GM23338 (cell line): ENCODE results near the gene BORCS8. TPM values are rescaled to one million over a fixed set of nuclear protein-coding genes. Genes with fewer than 3 reads are reported as not detected.

Source experiments
- ATAC-seq: fragments of 200-7000 bp; cut with Tn5 transposase; 3 replicates; pipeline ENCODE4 v1.9.1; 2020
- DNase-seq: peaks from one replicate; pipeline ENCODE4 v3.0.0-alpha.2; 2015; ENCODE audit warnings: low spot score
- H2AFZ ChIP-seq: fragments of 200-600 bp; sonication (generic); 2 replicates; pipeline ENCODE4 v1.8.0; 2016; ENCODE audit warnings: antibody characterized with exemption, mild to moderate bottlenecking, moderate library complexity
- H3F3A ChIP-seq: fragments of 200-600 bp; sonication (generic); replicated peaks from 2 replicates; pipeline ENCODE4 v1.8.0; 2017; ENCODE audit warnings: antibody characterized with exemption, mixed run types, low read depth
- H3K27ac ChIP-seq: fragments of 200-600 bp; sonication (generic); 2 replicates; pipeline ENCODE4 v1.6.1; 2016; ENCODE audit warnings: low read depth
- H3K27me3 ChIP-seq: fragments of 200-600 bp; sonication (generic); 2 replicates; pipeline ENCODE4 v1.8.0; 2016; ENCODE audit warnings: mild to moderate bottlenecking, mixed run types, moderate library complexity; ENCODE audit not compliant: insufficient read depth
- H3K36me3 ChIP-seq: fragments of 200-600 bp; sonication (generic); 2 replicates; pipeline ENCODE4 v1.8.0; 2016; ENCODE audit warnings: mild to moderate bottlenecking; ENCODE audit not compliant: insufficient read depth
- H3K4me1 ChIP-seq: fragments of 200-600 bp; sonication (generic); 2 replicates; pipeline ENCODE4 v1.8.0; 2016; ENCODE audit warnings: mild to moderate bottlenecking, moderate library complexity; ENCODE audit not compliant: insufficient read depth
- H3K4me2 ChIP-seq: fragments of 200-600 bp; sonication (generic); 2 replicates; pipeline ENCODE4 v1.7.1; 2017; ENCODE audit warnings: mixed run types
- H3K4me3 ChIP-seq: fragments of 200-600 bp; sonication (generic); 2 replicates; pipeline ENCODE4 v1.6.1; 2016; ENCODE audit warnings: mixed run types
- H3K79me2 ChIP-seq: fragments of 200-600 bp; sonication (generic); replicated peaks from 2 replicates; pipeline ENCODE4 v1.8.0; 2017; ENCODE audit warnings: mild to moderate bottlenecking; ENCODE audit not compliant: insufficient read depth
- H3K9me2 ChIP-seq: fragments of 200-600 bp; sonication (generic); 2 replicates; pipeline ENCODE4 v1.8.0; 2017; ENCODE audit not compliant: insufficient read depth
- H4K20me1 ChIP-seq: fragments of 200-600 bp; sonication (generic); replicated peaks from 2 replicates; pipeline ENCODE4 v1.8.0; 2017; ENCODE audit warnings: mild to moderate bottlenecking; ENCODE audit not compliant: insufficient read depth
- H3K27ac Mint-ChIP-seq: 2 replicates; pipeline ENCODE4 v1.8.0; 2020; ENCODE audit warnings: inconsistent platforms, mild to moderate bottlenecking, moderate library complexity, mixed read lengths
- H3K27me3 Mint-ChIP-seq: 3 replicates; pipeline ENCODE4 v1.8.0; 2022; ENCODE audit warnings: low read depth, mild to moderate bottlenecking, moderate library complexity, mixed read lengths, inconsistent platforms; ENCODE audit not compliant: insufficient read depth, poor library complexity
- H3K36me3 Mint-ChIP-seq: 3 replicates; pipeline ENCODE4 v1.8.0; 2021; ENCODE audit warnings: low read depth, mild to moderate bottlenecking, inconsistent platforms, moderate library complexity, mixed read lengths
- H3K4me1 Mint-ChIP-seq: 3 replicates; pipeline ENCODE4 v1.8.0; 2020; ENCODE audit warnings: mild to moderate bottlenecking, inconsistent platforms, mixed read lengths
- H3K4me3 Mint-ChIP-seq: 3 replicates; pipeline ENCODE4 v1.8.0; 2021; ENCODE audit warnings: moderate library complexity, mild to moderate bottlenecking, inconsistent platforms, mixed read lengths
- H3K9me3 Mint-ChIP-seq: 3 replicates; pipeline ENCODE4 v1.8.0; 2020; ENCODE audit warnings: moderate library complexity, mild to moderate bottlenecking, inconsistent platforms, mixed read lengths
- CREB1 ChIP-seq: fragments of 250-450 bp; sonication (Bioruptor Pico); IDR thresholded peaks from 2 replicates; pipeline ENCODE4 v1.5.0; 2020; ENCODE audit warnings: low read depth, mild to moderate bottlenecking, moderate library complexity
- ETS1 ChIP-seq: IDR thresholded peaks from 2 replicates; pipeline ENCODE4 v1.6.1; 2016; ENCODE audit warnings: antibody characterized with exemption
- EZH2 ChIP-seq: fragments of 200-600 bp; sonication (generic); IDR thresholded peaks from one replicate; pipeline ENCODE4 v1.8.0; 2017; ENCODE audit warnings: antibody characterized with exemption, mild to moderate bottlenecking, low read depth; ENCODE audit not compliant: unreplicated experiment
- EZH2phosphoT487 ChIP-seq: fragments of 200-600 bp; sonication (generic); IDR thresholded peaks from one replicate; pipeline ENCODE4 v1.8.1; 2018; ENCODE audit warnings: antibody characterized with exemption; ENCODE audit not compliant: unreplicated experiment
- JUNB ChIP-seq: IDR thresholded peaks from one replicate; pipeline ENCODE4 v1.6.1; 2016; ENCODE audit warnings: antibody characterized with exemption; ENCODE audit not compliant: unreplicated experiment
- NANOG ChIP-seq: IDR thresholded peaks from 2 replicates; pipeline ENCODE4 v1.6.1; 2016; ENCODE audit warnings: antibody characterized with exemption, borderline replicate concordance
- POLR2AphosphoS5 ChIP-seq: IDR thresholded peaks from 2 replicates; pipeline ENCODE4 v1.6.1; 2016; ENCODE audit warnings: antibody characterized with exemption, low read depth
- REST ChIP-seq: IDR thresholded peaks from one replicate; pipeline ENCODE4 v1.6.1; 2018; ENCODE audit warnings: antibody characterized with exemption; ENCODE audit not compliant: unreplicated experiment
- ZNF114 ChIP-seq: fragments of 250-450 bp; sonication (Bioruptor Pico); IDR thresholded peaks from 2 replicates; pipeline ENCODE4 v1.5.0; 2020; ENCODE audit warnings: mild to moderate bottlenecking, moderate library complexity
- ZNF331 ChIP-seq: fragments of 250-450 bp; sonication (Bioruptor Pico); IDR thresholded peaks from 2 replicates; pipeline ENCODE4 v1.5.0; 2020; ENCODE audit warnings: low read depth, mild to moderate bottlenecking, moderate library complexity
- ZNF462 ChIP-seq: fragments of 250-450 bp; sonication (Bioruptor Pico); IDR thresholded peaks from 2 replicates; pipeline ENCODE4 v1.5.0; 2020; ENCODE audit warnings: mild to moderate bottlenecking, moderate library complexity
- polyA plus RNA-seq: library from polyadenylated mRNA; unstranded; fragments of >200 nt; fragmentation: Nextera tagmentation; extraction: Ambion mirVana; gene quantifications from 2 replicates; pipeline ENCODE4 v1.2.1, GENCODE V29; 2016
- total RNA-seq: library from RNA; depleted of rRNA; stranded (reverse); fragments of >200 nt; shearing (Covaris generic); gene quantifications from 2 replicates; pipeline ENCODE4 v1.2.3, GENCODE V29; 2014

The BORCS8 gene
- total and polyA plus RNA-seq, 2 experiments from 2014 or later = 15.1 to 18.8 TPM

- DNase-seq (no peak), ATAC-seq (no peak)
- H2AFZ ChIP-seq = no peak overlapping the region
- Mint-ChIP-seq H3K9me3 (no peaks in the 10 kb centered on the region; the same call in 2 of the 3 replicates), H3K4me1 (peaks cover 5% of the 10 kb centered on the region; the same call in 2 of the 3 replicates), H3K36me3 (peaks cover 3% of the 10 kb centered on the region; the same call in 1 of the 3 replicates), H3K27me3 (peaks cover 41% of the 10 kb centered on the region), H3K4me3 (no peak overlapping the region), H3K27ac (no peak overlapping the region)
- H3K36me3 ChIP-seq = no peaks in the 10 kb centered on the region
- H3K4me1 ChIP-seq = no peaks in the 10 kb centered on the region
- no peak overlapping the region for H3K27ac ChIP-seq
- H4K20me1 ChIP-seq = peaks cover 5% of the 10 kb centered on the region; the same call in 1 of the 2 replicates
- no peaks in the 10 kb centered on the region for H3K9me2 ChIP-seq
- H3K4me2 ChIP-seq = no peak overlapping the region
- H3K79me2 ChIP-seq = no peaks in the 10 kb centered on the region
- no peak for TF ChIP-seq POLR2AphosphoS5
- peaks cover 10% of the 10 kb centered on the region; the same call in 1 of the 2 replicates for H3F3A ChIP-seq
- no peaks in the 10 kb centered on the region for H3K27me3 ChIP-seq
- H3K4me3 ChIP-seq = no peak overlapping the region
These were observed 51.5 kb downstream of the BORCS8 start for GRCh38 chr19:19140476-19140875.

- no peak overlapping the region for H3K27ac ChIP-seq
- Mint-ChIP-seq H3K27me3 (peaks cover 45% of the 10 kb centered on the region), H3K27ac (no peak overlapping the region), H3K36me3 (peaks cover 3% of the 10 kb centered on the region; the same call in 1 of the 3 replicates), H3K9me3 (no peaks in the 10 kb centered on the region; the same call in 2 of the 3 replicates), H3K4me3 (no peak overlapping the region), H3K4me1 (peaks cover 9% of the 10 kb centered on the region)
- H4K20me1 ChIP-seq = peaks cover 9% of the 10 kb centered on the region; the same call in 1 of the 2 replicates
- no peak overlapping the region for H3K4me3 ChIP-seq
- H3K36me3 ChIP-seq = no peaks in the 10 kb centered on the region
- H3K4me1 ChIP-seq = peaks cover 5% of the 10 kb centered on the region; the same call in 1 of the 2 replicates
- no peaks in the 10 kb centered on the region for H3K9me2 ChIP-seq
- no peak for DNase-seq
- H3K4me2 ChIP-seq = no peak overlapping the region
- ATAC-seq = no peak
- no peak overlapping the region for H2AFZ ChIP-seq
- H3F3A ChIP-seq = peaks cover 10% of the 10 kb centered on the region; the same call in 1 of the 2 replicates
- H3K27me3 ChIP-seq = no peaks in the 10 kb centered on the region
- no peaks in the 10 kb centered on the region for H3K79me2 ChIP-seq
- TF ChIP-seq ZNF114 (CRISPR knock-in tag) = no peak
- no peak for TF ChIP-seq ZNF462 (CRISPR knock-in tag)
- no peak for TF ChIP-seq NANOG
- TF ChIP-seq CREB1 (CRISPR knock-in tag) = no peak
- no peak for TF ChIP-seq EZH2
- TF ChIP-seq REST = no peak
- no peak for TF ChIP-seq EZH2phosphoT487
- no peak for TF ChIP-seq JUNB
- no peak for TF ChIP-seq ZNF331 (CRISPR knock-in tag)
- no peak for TF ChIP-seq ETS1
- TF ChIP-seq POLR2AphosphoS5 = no peak
These were observed 52.1 kb downstream of the BORCS8 start for GRCh38 chr19:19139876-19140229.
